Renal cortical epithelial cell (primary cell): ENCODE data around the gene SEPTIN5. TPM values are rescaled to one million over a fixed set of nuclear protein-coding genes. Genes with fewer than 3 reads are reported as not detected.

ENCODE experiments used
- DNase-seq: peaks from one replicate; pipeline ENCODE4 v3.0.0-alpha.2; 2011; ENCODE audit warnings: low read depth
- total RNA-seq: library from RNA; depleted of rRNA; stranded (reverse); fragments of >200 nt; gene quantifications from 2 replicates; pipeline ENCODE4 v1.2.3, GENCODE V29; 2014

SEPTIN5 gene
- total RNA-seq, 1 donor from 2014 or later = 1.1 TPM

DNA sequence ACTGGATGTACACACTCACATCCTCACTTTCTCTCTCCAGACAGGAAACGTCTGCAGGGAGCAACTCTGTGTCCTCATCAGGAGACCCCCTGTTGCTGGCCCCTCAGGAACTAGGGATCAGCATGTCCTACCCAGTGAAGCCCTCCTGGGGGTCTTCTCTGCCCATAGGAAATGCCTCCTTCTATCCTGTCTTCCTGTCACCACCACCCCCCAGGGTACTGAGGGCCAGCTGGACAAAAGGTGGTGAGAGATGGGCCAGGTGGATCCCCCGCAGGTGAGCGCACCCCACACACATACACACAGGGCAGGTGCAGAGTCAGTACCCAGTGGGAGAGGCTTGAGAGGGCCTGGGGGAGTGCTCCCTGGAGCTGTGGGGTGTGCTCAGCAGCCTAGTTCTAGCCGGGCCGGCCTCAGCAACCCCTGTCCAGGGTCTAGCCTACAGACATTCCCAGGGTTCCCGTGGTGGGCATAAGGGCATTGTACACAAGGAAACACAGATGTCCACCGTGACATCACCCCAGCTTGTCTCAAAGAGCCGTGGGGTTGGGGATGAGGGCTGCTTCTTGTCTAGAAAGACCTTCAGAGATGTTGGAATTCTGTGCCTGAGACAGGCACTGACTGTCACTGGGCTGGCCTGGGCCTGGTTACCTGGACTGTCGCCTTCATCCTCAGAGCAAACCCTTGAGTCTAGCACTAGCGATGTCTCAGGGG is 18.3 kb downstream of the SEPTIN5 start:
- no peak for DNase-seq

DNA sequence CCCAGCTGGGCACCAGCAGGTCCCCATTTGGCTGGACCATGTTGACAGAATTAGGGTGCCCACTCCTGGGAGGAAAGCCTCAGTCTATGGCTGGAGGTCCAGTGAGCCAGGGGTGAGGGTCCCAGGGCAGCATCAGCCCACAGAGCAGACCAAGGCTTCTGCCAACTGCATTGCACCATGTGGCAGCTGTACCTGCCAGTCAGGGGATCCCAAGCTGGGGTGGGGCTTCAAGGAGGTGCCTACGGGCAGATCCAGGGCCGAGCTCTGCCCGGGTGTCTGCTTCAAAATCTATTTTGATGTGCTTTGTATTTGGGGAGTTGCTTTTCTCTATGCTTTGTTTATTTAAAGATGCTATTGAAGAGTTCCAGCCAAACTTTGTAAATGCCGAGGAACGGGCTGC is 19.5 kb downstream of the SEPTIN5 start:
- DNase-seq = no peak

DNA sequence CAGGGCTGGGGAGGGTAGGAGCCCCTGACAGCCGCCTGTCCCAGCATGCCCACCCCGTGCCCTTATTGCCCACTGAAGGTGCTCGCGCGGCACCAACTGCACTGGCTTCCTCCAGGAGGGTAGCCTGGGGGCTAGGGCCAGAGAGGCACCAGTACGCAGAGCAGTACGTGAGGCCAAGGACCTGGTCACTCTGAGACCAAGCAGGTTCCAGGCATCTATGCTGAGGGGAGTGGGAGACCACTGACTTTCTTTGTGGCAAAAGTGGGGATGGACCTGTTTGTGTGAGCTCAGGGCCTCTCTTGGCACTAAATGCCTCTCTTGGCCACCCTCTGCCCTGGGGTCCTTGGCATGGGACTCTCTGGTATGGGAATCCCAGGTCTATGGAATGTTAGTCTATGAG is 19.9 kb downstream of the SEPTIN5 start:
- no peak for DNase-seq

DNA sequence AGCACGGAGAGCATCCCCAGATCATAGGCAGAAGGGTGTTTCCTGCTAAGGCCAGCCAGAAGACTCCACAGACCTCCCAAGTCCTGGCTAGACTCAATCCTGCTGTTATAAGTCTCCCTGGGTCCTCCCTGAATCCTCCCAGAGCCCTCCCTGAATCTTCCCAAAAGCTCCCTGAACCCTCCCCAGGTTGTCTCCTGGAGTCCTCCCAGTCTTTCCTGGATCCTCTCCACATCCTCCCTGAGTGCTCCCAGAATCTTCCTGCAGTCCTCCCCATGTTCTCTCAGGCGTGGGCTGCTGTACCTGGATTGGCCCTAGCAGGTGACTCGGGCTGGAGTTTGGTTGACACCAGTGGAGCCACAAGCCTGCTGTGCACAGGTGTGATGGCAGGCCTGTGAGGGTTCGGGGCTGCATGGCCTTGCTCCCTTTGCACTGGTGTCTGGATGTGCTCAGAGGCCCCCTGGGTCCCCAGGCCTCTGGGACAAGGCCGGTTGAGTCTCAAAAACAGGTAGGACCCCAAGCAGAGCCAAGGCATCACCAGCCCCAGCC is 20.6 kb downstream of the SEPTIN5 start:
- DNase-seq = no peak

DNA sequence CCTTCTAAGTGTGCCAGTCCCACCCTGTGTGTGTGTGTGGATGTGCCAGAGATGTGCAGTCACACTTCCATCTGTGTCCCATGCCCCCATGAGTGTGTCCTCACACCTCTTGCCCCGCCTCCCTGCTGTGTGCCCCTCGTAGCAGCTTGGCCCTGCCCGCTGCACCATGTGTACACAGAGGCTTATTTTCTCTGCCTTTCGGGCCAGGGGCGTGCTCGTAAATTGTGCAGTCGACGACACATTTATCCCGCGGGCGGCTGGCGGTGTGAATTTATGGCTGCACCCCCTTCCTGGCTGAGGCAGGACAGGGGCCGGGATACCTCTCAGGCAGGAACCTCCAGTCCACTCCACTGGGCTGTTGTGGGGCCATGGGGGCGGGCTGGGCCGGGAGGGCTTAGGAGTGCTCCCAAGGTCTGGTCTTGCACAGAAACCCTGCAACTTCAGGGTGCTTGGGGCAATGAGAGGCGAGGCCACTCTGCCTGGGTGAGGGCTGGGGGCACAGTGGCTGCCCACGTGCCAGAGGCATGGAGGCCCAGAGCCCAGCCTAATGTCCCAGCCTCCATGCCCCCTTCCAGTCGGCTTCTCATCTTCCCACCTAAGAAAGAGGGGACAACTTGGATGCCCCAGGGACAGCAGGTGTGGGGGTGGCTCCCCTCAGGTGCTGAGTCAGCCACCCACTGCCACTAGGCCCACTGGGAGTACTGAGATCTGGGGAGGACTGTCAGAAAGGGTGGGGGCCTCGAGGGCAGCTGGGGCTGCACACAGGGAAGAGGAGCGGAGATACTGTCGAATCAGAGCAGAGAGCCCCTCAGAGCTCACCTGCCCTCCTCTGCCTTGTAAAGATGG is 21.6 kb downstream of the SEPTIN5 start:
- DNase-seq = no peak

DNA sequence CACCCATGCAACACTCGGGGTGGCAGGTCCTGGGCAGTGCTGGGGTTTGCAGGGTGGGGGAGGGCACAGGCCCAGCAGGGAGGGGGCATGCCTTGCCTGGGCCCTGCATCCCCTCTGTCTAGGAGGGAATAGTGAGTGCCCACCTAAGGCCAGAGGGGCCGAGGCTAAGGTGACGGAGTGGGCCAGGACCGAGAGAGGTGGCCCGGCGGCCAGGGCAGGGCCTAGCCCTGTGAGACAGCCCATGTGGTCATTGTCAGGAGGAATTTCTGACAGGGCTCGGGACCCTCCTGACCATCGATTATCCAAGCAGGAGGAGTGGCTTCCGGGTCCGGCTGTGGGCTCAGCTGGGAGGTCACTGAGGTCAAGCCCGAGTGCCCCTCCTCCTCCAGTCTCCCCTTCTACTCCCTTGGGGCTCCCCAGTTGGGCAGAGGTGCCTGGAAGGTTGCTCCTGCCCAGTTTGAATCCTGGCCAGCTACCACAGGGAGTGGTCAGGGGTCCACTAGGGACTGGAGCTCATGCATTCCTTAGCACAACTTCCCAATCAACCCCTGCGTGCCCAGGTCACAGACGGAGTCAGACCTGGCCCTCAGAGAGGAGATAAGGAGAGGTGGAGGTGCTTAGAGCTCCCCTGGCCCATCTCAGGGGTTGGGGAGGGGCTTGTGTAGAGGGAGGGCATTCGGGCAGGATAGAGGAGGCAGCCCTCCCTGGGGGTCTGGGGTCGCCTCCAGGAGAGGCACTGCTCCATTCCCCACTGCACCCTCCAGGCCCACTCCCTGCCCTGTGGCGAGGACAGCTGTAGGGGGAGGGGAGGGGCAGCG is 23.8 kb downstream of the SEPTIN5 start:
- no peak for DNase-seq

DNA sequence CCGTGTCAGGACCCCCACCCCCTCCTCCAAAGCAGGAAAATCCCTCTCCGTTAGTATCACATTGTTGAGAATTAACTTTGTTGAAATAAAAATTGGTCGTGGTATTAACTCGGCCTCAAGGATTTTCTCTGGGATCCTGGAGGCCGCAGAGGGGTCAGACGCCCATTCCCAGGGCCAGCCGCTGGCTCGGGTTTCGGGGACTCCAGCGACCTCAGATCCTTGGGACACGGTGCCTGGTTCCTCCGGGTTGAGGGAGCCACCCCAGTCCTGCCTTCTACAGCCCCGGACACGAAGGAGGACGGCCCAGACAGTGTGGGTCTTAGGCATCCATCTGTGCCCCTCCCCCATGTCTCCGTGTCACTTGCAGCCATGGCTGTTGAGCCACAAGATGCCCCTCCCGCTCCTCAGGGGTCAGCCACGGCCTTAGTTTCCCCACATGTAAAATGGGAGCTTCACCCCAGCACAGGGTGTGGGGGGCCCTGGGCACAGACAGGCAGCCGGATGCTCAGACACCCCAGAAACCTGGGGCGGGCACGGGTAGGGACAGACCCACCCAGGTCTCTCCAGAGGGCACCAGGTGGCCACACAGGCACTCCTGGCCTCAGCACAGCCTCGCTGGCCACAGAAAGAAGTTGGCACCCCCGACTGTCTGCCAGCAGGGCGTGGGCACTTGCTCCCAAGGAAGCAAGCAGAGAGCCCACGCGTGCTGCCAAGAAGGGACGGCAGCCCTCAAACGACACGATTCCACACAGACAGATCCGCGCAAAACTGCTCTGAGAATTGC is 24.6 kb downstream of the SEPTIN5 start:
- no peak for DNase-seq

DNA sequence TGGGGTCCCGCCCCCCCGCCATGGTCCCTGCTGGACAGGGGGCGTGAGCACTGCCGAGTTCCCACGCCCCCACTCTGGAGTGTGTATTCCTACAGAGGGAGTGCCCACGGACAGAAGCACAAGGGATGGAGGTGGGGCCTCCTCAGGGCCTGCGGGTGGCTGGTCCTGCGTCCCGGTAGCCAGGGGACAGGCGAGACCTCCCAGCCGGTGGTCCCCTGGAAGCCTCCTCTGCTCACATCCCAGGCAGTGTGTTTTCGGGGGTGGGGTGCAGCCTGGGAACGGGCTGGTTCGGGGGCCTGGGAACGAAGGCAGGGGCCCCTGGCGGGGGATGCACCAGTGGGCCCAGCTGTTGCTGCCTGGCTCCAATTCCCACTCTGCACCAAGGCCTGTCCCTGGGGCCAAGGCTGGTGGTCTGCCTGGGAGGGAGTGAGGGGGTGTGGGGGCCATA is 25.2 kb downstream of the SEPTIN5 start:
- no peak for DNase-seq

DNA sequence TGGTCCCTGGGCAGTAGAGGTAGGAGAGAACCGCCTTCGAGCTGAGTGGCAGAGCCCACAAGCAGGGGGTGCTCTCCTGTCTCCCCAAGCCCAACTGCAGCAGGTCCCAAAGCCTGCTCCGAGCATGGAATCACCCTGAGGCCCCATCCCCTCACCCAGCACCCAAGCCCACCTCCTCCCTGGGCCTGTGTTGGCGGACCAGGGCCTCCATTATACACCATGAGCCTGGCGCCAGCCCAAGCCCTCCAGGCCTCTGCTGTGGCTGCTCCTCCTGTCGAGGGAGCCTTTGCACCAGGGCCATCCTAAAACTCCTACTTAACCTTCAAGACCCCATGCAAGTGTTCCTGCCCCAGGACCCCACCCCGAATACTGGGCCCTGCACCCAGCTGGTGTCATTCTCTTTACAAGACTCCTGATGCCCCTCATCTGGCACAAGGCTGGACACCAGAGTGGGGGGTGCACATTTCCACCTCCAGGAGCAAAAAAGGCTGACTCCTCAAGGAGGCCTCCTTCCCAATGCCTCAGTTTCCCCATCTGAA is 25.7 kb downstream of the SEPTIN5 start:
- no peak for DNase-seq

DNA sequence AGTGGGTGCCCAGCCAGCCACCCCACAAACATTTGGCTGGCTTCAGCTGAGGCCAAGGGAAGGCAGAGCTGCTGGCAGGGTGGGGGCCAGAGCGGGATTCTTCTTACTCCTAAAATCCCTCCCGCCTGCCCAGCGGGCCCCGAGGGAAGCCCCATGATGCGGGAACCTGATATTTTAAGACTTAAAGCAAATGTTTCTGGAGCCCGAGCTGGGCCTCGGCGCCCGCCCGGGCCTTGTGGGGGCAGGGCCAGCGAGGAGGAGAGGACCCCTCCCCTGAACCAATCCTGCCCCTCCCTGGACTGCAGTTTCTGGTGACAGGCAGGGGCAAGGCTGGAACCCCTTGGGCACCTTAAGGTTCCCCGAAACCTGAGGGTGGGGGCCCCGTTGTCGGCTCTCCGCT is 26.3 kb downstream of the SEPTIN5 start:
- DNase-seq = no peak

DNA sequence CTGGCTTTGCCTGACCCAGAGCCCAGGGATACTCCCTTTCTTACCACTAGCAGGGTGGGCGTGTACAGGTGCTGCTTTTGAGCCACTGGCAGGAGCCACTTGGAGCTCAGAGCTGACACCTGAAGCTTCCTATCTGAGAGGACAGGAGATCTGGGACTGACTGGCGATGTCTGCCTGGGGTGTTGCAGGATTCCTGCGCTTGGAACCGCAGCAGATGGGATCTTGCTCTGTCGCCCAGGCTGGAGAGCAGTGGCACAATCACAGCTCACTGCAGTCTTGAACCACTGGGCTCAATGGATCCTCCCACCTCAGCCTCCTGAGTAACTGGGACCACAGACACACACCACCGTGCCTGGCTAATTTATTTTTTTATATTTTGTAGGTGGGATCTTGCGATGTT is 26.8 kb downstream of the SEPTIN5 start:
- DNase-seq = no peak

DNA sequence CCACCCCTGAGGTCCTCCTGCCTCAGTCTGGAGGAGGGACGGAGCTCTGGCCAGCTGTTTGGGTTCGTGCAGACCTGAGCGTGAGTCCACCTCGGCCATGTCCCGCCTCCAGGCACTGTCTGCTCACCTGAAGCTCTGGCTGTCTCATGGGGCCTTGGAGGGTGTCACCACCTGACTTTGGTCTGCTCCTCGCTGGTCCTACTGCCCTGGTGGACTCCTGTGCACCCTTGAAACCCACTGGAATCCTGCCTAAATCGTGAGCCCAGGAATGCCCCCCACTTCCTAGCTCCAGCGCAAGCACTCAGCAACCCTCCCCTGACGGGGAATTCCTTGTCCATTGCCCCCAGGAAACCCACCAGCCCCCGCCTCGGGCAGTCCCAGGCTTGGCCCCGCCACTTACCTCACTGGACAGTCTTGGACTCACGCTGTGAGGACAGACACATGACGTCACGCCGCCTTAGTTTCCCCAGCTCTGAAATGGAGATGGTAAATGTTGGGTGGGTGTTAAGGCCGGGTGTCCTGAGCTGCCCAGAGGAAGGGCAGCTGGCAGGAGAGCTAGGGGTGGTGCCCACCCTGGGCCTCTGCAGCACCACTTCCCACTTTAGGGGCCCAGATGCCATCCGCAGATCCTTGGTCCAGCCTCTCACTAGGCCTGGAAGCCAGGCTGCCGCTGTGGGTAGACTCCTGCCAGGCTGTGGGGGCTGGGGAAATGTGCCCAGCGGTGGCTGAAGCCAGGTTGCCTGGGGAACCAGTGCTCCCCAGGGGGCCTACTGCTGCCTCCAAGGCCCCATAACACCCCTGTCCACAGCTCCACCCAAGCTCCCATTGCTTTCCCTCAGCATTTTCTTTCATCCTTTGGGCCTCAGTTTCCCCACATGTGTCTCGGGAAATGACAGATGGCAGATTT is 28.1 kb downstream of the SEPTIN5 start:
- DNase-seq = no peak

DNA sequence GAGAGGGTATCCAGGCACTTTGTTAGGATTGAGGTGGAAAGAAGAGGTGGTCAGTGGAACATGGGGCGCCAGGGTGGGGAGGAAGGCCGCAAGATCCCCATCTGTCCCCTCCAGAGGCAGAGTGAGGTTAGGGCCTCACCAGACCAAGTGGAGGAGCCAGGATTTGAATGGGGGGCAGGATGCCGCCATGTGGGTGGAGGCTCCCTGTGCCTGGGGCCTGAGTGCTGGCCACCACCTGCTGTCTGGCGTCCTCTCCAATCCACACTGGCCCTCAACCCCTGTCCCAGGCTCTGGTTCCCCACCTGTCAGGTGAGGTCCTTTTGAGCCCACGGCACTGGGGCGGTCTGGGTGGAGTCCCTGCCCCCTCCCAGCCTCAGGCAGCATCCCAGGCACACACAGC is 28.8 kb downstream of the SEPTIN5 start:
- no peak for DNase-seq

DNA sequence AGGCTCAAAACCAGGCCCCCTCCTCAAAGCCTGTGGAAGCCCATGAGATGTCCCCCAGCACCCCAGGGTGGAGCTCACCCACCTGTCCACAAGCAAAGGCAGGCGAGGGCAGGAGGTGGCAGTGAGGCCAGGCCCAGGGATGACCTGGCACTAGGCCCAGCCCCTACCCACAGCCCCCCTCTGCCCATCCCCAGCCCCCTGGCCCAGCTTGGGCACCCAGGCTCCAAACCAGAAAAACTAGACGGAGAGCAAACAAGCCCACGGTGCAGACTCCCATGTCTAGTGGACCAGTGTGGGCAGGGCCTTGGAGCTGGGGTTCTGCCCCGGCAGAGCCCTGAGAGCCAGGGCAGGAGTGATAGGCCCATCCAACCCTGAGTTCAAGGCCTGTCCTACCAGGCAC is 29.3 kb downstream of the SEPTIN5 start:
- DNase-seq = no peak

DNA sequence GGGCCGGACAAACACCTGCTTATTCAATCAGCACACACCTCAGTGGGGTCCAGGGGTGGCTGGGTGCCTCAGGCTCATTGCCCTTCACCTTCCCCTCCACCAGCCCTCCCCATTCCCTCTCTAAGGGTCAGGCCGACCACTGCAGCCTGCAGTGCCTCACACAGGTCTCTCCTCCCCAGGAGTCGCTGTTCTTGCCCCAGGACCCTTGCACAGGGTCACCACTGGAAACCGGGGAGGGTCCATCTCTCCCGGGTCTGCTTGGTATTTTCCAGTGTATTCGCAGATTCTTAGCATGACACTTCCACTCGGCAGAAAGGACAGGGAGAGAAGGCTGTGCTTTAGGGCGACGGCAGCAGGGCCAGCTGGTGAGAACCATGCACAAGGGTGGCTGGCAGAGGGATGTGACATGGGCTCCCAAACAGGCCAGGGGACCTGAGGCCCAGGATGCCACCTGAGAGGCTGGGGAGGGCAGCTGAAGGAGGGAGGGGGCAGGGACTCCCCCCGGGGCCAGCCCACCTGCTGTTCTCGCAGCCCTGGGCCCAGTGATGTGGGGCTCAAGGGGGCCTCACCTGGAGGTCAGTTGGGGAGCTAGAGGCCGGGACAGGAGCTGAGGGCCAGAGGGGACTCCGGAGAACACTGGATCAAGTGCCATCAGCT is 30.2 kb downstream of the SEPTIN5 start:
- DNase-seq = no peak

DNA sequence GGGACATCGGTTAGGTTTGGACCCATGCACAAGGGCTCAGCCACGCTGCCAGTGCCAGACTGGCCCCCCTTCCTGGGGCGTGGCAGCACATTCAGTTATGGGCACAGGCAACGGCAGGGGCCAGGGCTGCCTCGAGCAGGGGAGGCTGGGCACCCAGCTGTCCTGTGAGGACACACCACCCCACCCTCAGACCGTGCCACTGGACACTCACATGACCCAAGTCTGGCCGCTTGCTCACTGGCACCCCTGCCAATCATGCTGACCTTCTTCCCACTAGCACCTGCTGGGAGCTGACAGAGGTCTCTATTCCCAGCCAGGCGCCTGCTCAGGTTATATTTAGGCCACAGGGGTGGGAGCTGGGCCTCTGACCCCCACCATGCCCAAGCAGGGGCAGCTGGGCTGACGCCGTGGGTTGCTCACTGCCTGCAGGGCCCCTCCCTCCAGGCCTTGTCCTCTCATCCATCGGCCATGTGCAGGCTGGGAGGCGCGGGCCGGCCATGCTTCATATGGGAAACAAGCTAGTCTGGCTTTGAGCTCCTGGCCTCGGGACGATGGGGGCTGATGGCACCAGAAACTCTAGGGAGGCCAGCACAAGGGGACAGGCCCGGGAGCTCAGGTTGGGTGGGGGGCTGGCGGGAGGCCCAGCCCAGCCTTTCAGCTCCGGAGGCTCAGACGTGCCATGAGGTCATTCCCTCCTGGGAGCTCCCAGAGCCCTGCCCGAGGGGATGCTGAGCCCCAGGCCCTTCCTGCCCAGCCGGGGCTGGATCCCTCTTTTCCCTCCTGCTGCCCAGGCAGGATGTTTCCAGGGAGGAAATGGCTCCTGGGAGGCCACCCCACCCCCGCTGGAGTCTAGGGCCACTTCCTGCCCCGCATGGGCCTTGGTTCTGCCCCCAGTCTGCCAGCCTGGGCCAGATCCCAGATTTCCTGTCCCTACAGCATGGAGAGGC is 31.1 kb downstream of the SEPTIN5 start:
- no peak for DNase-seq

DNA sequence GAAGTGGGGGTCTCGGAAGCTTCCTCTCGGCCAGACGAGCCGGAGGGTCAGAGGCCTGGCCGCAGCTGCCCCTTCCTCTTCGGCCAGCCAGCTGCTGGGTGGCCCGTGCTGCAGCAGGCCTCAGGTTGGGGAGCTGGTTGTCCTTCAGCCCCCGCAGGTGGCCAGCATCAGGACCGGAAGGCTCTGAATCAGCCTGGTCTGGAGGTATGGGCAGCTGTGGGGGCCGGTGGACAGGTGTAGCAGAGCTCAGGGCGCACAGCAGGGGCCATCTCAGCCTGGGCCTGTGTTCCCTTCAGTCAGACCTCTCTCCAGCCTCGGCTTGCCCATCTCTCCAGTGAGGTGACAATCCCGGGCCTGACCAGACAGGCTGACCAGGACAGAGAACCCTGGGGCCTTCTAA is 32.4 kb downstream of the SEPTIN5 start:
- DNase-seq = no peak

DNA sequence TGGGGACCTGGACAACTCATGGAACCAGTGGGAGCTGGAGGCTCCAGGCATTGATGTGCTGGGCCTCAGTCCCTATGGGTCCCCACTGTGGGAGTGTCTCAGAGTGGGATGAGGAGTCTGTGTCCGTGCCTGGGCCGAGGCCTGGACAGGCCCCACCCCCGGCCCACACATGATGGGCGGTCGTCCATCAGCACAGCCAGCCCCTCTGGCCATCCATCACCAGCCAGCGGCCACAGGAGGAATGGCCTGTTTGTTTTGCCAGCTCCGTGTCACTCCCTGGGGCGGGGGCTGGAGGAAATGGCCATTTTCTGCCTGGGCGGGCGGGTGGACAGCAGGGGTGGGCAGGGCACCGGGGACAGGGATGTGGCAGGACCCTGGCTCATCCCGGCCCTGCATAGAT is 33.2 kb downstream of the SEPTIN5 start:
- DNase-seq = no peak
